ENCODE measurements around the gene UBE2R2. TPM values are rescaled to one million over a fixed set of nuclear protein-coding genes. Genes with fewer than 3 reads are reported as not detected.

Gene UBE2R2
- total and polyA plus RNA-seq, 2 of the 4 experiments (the other 2 are of a cell fraction): 12.7 to 24.8 TPM

DNA sequence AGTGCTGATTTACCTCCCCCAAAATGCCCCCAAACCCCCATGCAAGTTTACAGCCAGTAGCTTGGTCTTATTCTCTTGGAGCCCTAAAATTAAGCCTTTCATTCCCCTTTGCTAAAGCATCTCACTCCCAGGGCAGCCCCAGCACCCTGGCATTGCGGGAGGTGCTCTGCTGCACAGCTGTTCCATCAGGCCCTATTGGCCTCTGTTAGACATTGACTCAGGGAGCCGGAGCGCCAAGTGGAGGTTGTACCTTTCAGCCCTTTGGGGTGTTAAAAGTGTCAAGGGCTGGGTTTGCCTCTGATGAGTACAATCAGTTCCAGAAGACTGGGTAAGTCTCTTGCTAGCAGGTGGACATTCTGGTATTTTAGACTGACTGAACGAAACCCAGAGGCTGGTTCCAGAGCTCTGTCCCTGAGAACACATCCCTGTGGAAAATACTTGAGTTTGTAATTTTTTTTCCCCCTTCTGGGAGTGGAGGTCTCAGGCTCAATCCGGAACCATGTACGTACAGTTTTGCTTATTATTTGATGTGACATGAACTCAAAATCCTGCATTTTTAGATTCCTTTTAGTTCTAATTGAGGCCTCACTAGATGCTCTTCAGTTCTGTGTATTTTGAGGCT, 102.4 kb downstream of the UBE2R2 start:
- Histone ChIP-seq H3K4me1 (ENCODE audit: control insufficient read depth, insufficient read depth, low read length) (no peaks in the 10 kb centered on the region), H2BK20ac (ENCODE audit: low read depth, low read length) (no peak overlapping the region), H4K91ac (ENCODE audit: insufficient read depth, low read depth, low read length) (no peak overlapping the region), H3K27ac (ENCODE audit: insufficient read depth, low read length) (no peak overlapping the region), H4K8ac (ENCODE audit: low read depth in 2 of 2, low read length in 2 of 2) (no peak overlapping the region), H3K4me2 (ENCODE audit: low read depth, low read length) (no peak overlapping the region), H2AK5ac (ENCODE audit: low read depth, low read length) (no peak overlapping the region), H3K4me3 (ENCODE audit: insufficient read depth, low read depth, low read length) (no peak overlapping the region), H3K9me1 (ENCODE audit: insufficient read depth, low read length) (no peaks in the 10 kb centered on the region), H3K9me3 (ENCODE audit: control insufficient read depth, insufficient read depth, low read length) (no peaks in the 10 kb centered on the region), H4K20me1 (ENCODE audit: insufficient read depth, low read length) (peaks cover 22% of the 10 kb centered on the region; the same call in 1 of the 2 replicates), H4K5ac (ENCODE audit: low read depth, low read length) (no peak overlapping the region), H3K9ac (ENCODE audit: low read depth, low read length) (no peak overlapping the region), H3K27me3 (ENCODE audit: control insufficient read depth, insufficient read depth, low read length) (no peaks in the 10 kb centered on the region), H3K18ac (ENCODE audit: low read depth, low read length) (no peak overlapping the region), H2BK120ac (ENCODE audit: low read depth, low read length) (no peak overlapping the region), H3K14ac (replicated peaks; ENCODE audit: low read depth, low read length) (no peak overlapping the region), H3K36me3 (ENCODE audit: control insufficient read depth, insufficient read depth, low read length) (peaks cover 65% of the 10 kb centered on the region), H3K56ac (ENCODE audit: extremely low read depth, insufficient read depth, low read length) (no peak overlapping the region), H3K79me1 (ENCODE audit: low read depth in 1 of 2, low read length in 2 of 2) (peaks cover 38 to 67% of the 10 kb centered on the region in 2 experiments), H3K4ac (ENCODE audit: low read depth, low read length) (no peak overlapping the region), H2BK15ac (ENCODE audit: low read depth, low read length) (no peak overlapping the region), H2AK9ac (replicated peaks; ENCODE audit: low read depth, low read length, poor library complexity) (no peak overlapping the region), H3K23ac (ENCODE audit: low read depth, low read length) (no peak overlapping the region), H2BK5ac (ENCODE audit: low read depth, low read length, poor library complexity, severe bottlenecking) (no peak overlapping the region), H2AFZ (replicated peaks; ENCODE audit: low read length, poor library complexity) (no peak overlapping the region)
- dilution Hi-C loops (cut with HindIII; ENCODE audit: low sequenced_read_pairs, unreplicated experiment): no loop called here
- WGBS, 2 experiments (ENCODE audit: extremely low coverage in 2 of 2, insufficient read length in 1 of 2): no CpG with 5 or more reads among the region's 6 CpGs
- no TSS peak for BruUV-seq (replicated peaks)
- ChIA-PET CTCF (interaction anchor here (1.0 kb wide), 1 partner anchor 105 kb away, joined by 3 read pairs; no protein-coding TSS in a partner anchor), POLR2A (ENCODE audit: unreplicated experiment) (no interaction called here)
- in situ Hi-C loops (cut with MboI; ENCODE audit: low sequenced_read_pairs): no loop called here
- ATAC-seq (ENCODE audit: low read depth) (no peak), DNase-seq (no peak)
- intact Hi-C loops (cut with micrococcal nuclease): no loop called here
- TF ChIP-seq FOS (IDR thresholded peaks at IDR 0.05; ENCODE audit: low read depth, low read length) (no peak), BHLHE40 (IDR thresholded peaks at IDR 0.05; ENCODE audit: low read depth, low read length) (no peak), MXI1 (IDR thresholded peaks at IDR 0.05; ENCODE audit: borderline replicate concordance, low read depth, low read length) (no peak), NFE2L2 (IDR thresholded peaks at IDR 0.05; ENCODE audit: low read depth, low read length) (no peak), MAFK (IDR thresholded peaks at IDR 0.05; ENCODE audit: low read depth, low read length) (no peak), CHD1 (IDR thresholded peaks at IDR 0.05; ENCODE audit: low read depth, low read length) (no peak), MAZ (IDR thresholded peaks at IDR 0.05; ENCODE audit: borderline replicate concordance, low read depth, low read length) (no peak), CEBPB (IDR thresholded peaks at IDR 0.05; ENCODE audit: low read depth, low read length) (no peak), RCOR1 (IDR thresholded peaks at IDR 0.05; ENCODE audit: insufficient replicate concordance, low read length) (no peak), RFX5 (IDR thresholded peaks at IDR 0.05; ENCODE audit: low read depth, low read length) (no peak), RAD21 (IDR thresholded peaks at IDR 0.05; ENCODE audit: low read length) (no peak)
- TF ChIP-seq, protein P1, sequence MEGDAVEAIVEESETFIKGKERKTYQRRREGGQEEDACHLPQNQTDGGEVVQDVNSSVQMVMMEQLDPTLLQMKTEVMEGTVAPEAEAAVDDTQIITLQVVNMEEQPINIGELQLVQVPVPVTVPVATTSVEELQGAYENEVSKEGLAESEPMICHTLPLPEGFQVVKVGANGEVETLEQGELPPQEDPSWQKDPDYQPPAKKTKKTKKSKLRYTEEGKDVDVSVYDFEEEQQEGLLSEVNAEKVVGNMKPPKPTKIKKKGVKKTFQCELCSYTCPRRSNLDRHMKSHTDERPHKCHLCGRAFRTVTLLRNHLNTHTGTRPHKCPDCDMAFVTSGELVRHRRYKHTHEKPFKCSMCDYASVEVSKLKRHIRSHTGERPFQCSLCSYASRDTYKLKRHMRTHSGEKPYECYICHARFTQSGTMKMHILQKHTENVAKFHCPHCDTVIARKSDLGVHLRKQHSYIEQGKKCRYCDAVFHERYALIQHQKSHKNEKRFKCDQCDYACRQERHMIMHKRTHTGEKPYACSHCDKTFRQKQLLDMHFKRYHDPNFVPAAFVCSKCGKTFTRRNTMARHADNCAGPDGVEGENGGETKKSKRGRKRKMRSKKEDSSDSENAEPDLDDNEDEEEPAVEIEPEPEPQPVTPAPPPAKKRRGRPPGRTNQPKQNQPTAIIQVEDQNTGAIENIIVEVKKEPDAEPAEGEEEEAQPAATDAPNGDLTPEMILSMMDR (conservative IDR thresholded peaks at IDR 0.05; ENCODE audit: low read depth, low read length): no peak
- TF ChIP-seq, protein P2, sequence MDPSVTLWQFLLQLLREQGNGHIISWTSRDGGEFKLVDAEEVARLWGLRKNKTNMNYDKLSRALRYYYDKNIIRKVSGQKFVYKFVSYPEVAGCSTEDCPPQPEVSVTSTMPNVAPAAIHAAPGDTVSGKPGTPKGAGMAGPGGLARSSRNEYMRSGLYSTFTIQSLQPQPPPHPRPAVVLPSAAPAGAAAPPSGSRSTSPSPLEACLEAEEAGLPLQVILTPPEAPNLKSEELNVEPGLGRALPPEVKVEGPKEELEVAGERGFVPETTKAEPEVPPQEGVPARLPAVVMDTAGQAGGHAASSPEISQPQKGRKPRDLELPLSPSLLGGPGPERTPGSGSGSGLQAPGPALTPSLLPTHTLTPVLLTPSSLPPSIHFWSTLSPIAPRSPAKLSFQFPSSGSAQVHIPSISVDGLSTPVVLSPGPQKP (IDR thresholded peaks at IDR 0.05; ENCODE audit: borderline replicate concordance, low read depth, low read length): no peak
